Gastrocnemius medialis (tissue), 4 donors: ENCODE data around the gene PRKN. TPM values are rescaled to one million over a fixed set of nuclear protein-coding genes. Genes with fewer than 3 reads are reported as not detected.

Source experiments
- ATAC-seq, 2 donors: fragments of 150-250 bp; one replicate each; pipeline ENCODE4 v1.9.1; 2016
- DNase-seq, 2 donors: peaks; one replicate each; pipeline ENCODE4 v3.0.0-alpha.2; 2019
- H3K27ac ChIP-seq, 4 donors: fragments of 200-600 bp; sonication (generic); 1 replicate in 1 of 4; 2 replicates in 3 of 4; pipeline ENCODE4 v1.5.1; 2016 to 2018; ENCODE audit warnings: mild to moderate bottlenecking in 2 of 4, moderate library complexity in 1 of 4
- H3K27me3 ChIP-seq, 3 donors: fragments of 200-600 bp; sonication (generic) in 2 of 3; 1 replicate in 1 of 3; 2 replicates in 2 of 3; pipeline versions ENCODE4 v1.5.1 to v1.6.0; 2016 to 2019; ENCODE audit warnings: mild to moderate bottlenecking in 1 of 3, moderate library complexity in 1 of 3
- H3K36me3 ChIP-seq, 2 donors: fragments of 200-600 bp; sonication (generic) in 1 of 2; one replicate each; pipeline ENCODE4 v1.5.1; 2017 to 2018
- H3K4me1 ChIP-seq, 2 donors: fragments of 200-600 bp; sonication (generic) in 1 of 2; one replicate each; pipeline ENCODE4 v1.5.1; 2016 to 2017; ENCODE audit warnings: mild to moderate bottlenecking in 2 of 2
- H3K4me3 ChIP-seq, 4 donors: fragments of 200-600 bp; sonication (generic) in 3 of 4; 1 replicate in 1 of 4; 2 replicates in 3 of 4; pipeline ENCODE4 v1.5.1; 2016 to 2019; ENCODE audit warnings: mild to moderate bottlenecking in 2 of 4
- H3K9me3 ChIP-seq, 3 donors: fragments of 200-600 bp; sonication (generic) in 2 of 3; 1 replicate in 1 of 3; 2 replicates in 2 of 3; pipeline ENCODE4 v1.5.1; 2016 to 2019
- POLR2A ChIP-seq, 2 donors: fragments of 450-650 bp; IDR thresholded peaks; one replicate each; pipeline ENCODE4 v1.6.1; 2017; ENCODE audit warnings: antibody characterized with exemption in 2 of 2, mild to moderate bottlenecking in 2 of 2, moderate library complexity in 2 of 2
- in situ Hi-C, 4 donors: fragments of 200-750 bp; cut with MboI; loops; one replicate each; pipeline versions ENCODE4 v1.15.0 to v1.8.0; 2017; ENCODE audit warnings: low sequenced_read_pairs in 4 of 4
- intact Hi-C: fragments of 100-400 bp; cut with DNase I; formaldehyde crosslinking; loops from one replicate; pipeline ENCODE4 v1.15.1; 2023; ENCODE audit warnings: low total_unique reads
- total RNA-seq, 4 donors: library from RNA; depleted of rRNA; stranded (reverse); fragments of >200 nt; gene quantifications; one replicate each; pipeline versions ENCODE4 v1.1.0 to v1.2.3, GENCODE V29; 2016
- TF ChIP-seq, protein P1 (sequence below), 5 experiments: fragments of 450-650 bp in 3 of 5; fragments of 200-600 bp in 2 of 5; sonication (generic) in 2 of 5; IDR thresholded peaks in 4 of 5; conservative IDR thresholded peaks in 1 of 5; 1 replicate in 4 of 5; 2 replicates in 1 of 5; pipeline ENCODE4 v1.5.1; 2016 to 2019; ENCODE audit warnings: antibody characterized with exemption in 5 of 5, mild to moderate bottlenecking in 3 of 5, moderate library complexity in 3 of 5

PRKN gene
- total RNA-seq, 4 donors from 2014 or later = 8.4 to 21.6 (median 13.7) TPM

DNA sequence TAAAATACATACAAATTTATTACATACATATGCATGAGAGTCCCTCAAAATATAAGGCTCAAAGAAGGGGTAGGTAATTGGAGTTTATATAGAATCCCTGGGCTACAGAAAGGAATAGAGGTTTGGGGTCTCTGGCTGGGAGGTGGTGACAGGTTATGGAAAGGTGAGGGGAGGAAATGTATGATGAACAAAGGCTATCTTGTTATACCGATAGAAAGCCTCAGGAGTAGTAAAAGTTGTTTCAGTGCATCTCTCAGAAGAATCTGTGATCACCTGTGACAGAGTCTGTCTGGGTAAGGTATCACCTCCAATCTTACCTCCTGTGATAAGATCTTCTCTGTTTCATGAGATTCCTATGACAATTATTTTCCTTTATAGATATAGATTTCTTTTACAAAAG is 1200.8 kb downstream of the PRKN start:
- TF ChIP-seq, protein P1, sequence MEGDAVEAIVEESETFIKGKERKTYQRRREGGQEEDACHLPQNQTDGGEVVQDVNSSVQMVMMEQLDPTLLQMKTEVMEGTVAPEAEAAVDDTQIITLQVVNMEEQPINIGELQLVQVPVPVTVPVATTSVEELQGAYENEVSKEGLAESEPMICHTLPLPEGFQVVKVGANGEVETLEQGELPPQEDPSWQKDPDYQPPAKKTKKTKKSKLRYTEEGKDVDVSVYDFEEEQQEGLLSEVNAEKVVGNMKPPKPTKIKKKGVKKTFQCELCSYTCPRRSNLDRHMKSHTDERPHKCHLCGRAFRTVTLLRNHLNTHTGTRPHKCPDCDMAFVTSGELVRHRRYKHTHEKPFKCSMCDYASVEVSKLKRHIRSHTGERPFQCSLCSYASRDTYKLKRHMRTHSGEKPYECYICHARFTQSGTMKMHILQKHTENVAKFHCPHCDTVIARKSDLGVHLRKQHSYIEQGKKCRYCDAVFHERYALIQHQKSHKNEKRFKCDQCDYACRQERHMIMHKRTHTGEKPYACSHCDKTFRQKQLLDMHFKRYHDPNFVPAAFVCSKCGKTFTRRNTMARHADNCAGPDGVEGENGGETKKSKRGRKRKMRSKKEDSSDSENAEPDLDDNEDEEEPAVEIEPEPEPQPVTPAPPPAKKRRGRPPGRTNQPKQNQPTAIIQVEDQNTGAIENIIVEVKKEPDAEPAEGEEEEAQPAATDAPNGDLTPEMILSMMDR (IDR thresholded peaks at IDR 0.05 in 4 of 5, conservative IDR thresholded peaks at IDR 0.05 in 1 of 5) = no peak
- no peak for TF ChIP-seq POLR2A (IDR thresholded peaks at IDR 0.05)
- ATAC-seq (no peak), DNase-seq (no peak)
- Histone ChIP-seq H3K27me3 (no peaks in the 10 kb centered on the region), H3K27ac (no peak overlapping the region), H3K4me1 (no peaks in the 10 kb centered on the region), H3K9me3 (no peaks in the 10 kb centered on the region), H3K4me3 (no peak overlapping the region), H3K36me3 (no peaks in the 10 kb centered on the region)
- in situ Hi-C loops = no loop called here
- intact Hi-C loops = no loop called here

DNA sequence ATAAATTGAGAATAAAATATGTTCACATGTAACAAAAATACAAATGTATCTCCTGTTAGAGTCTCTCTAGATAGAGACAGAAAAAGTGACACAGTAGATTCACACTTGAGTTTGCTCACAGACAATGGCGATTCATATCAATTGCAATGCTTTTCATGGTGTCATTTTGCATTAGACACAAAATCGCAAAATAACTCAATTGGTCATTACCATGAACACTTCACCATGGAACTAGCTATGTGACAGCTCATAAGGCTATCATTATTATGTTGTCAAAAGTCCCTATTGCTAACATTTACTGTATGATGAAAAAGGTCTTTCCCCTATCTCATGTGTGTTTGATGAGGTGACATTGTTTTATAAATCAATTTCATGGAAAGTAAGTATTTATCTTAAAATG is 1204.2 kb downstream of the PRKN start:
- ATAC-seq = no peak

DNA sequence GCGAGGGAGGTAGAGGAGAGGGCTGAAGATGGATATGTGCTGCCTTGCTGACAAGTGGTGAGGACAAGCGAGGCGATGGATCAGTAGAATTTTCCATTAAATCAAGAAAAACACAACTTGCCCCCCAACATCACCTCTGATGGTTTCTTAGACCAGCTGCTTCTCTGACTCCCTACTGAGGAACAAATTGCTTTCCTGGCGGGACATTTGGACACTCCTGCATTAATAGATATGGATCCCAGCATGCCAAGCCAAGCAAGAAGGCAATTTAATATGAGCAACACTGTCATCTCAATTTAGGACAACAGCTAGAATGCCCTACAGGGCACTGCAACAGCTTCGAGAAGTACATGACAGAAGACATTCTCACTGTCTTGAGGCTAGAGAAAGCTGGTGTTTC is 1205.3 kb downstream of the PRKN start:
- in situ Hi-C loops (no loop called here), intact Hi-C loops (no loop called here)
- ATAC-seq (no peak), DNase-seq (no peak)
- no peaks in the 10 kb centered on the region for H3K27me3 ChIP-seq
- no peaks in the 10 kb centered on the region for H3K4me1 ChIP-seq
- no peak overlapping the region for H3K4me3 ChIP-seq
- H3K9me3 ChIP-seq = no peaks in the 10 kb centered on the region
- H3K27ac ChIP-seq = no peak overlapping the region
- TF ChIP-seq POLR2A (IDR thresholded peaks at IDR 0.05) = no peak
- TF ChIP-seq, protein P1 (IDR thresholded peaks at IDR 0.05 in 4 of 5, conservative IDR thresholded peaks at IDR 0.05 in 1 of 5) = no peak
- no peaks in the 10 kb centered on the region for H3K36me3 ChIP-seq

More for the DNA sequence above, 1204.2 kb downstream of the PRKN start:
- Histone ChIP-seq H3K4me1 (no peaks in the 10 kb centered on the region), H3K9me3 (no peaks in the 10 kb centered on the region), H3K4me3 (no peak overlapping the region), H3K27me3 (no peaks in the 10 kb centered on the region), H3K27ac (no peak overlapping the region), H3K36me3 (no peaks in the 10 kb centered on the region)
- DNase-seq = no peak
- TF ChIP-seq, protein P1 (IDR thresholded peaks at IDR 0.05 in 4 of 5, conservative IDR thresholded peaks at IDR 0.05 in 1 of 5) = no peak
- TF ChIP-seq POLR2A (IDR thresholded peaks at IDR 0.05) = no peak
- intact Hi-C loops = no loop called here
- in situ Hi-C loops = no loop called here

DNA sequence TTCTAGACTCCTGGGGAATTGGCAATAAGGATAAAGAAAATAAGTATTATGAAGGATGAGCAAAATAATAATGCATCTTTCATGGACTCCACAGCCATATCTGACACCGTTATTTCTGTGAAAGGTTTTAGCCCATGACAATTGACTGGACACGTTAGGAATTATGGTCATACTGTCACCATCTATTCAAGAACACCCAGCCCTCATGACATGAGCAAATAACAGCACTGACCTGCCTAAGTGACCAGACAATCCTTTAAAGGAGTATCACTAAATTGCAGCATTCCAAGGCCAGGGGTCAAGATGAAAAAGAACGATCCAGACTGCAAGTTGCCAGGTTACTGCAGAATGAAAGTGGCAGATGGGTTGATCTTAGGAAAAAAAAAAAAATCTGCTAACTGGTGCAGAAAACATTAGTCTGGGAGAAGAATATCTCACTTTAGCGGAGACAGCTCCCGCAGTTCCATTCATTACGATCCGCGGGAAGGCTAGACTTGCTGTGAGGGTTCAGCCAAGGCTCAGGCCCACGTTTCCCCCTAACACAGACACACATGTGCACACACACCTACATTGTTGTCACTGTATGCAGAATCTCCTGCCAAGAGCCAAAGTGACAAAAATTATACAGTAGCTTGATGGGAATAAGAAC is 1216.0 kb downstream of the PRKN start:
- Histone ChIP-seq H3K27ac (no peak overlapping the region), H3K4me3 (no peak overlapping the region), H3K36me3 (no peaks in the 10 kb centered on the region), H3K9me3 (no peaks in the 10 kb centered on the region), H3K27me3 (no peaks in the 10 kb centered on the region), H3K4me1 (no peaks in the 10 kb centered on the region)
- ATAC-seq (no peak), DNase-seq (no peak)
- intact Hi-C loops (no loop called here), in situ Hi-C loops (no loop called here)
- no peak for TF ChIP-seq POLR2A (IDR thresholded peaks at IDR 0.05)
- TF ChIP-seq, protein P1 (IDR thresholded peaks at IDR 0.05 in 4 of 5, conservative IDR thresholded peaks at IDR 0.05 in 1 of 5) = no peak

DNA sequence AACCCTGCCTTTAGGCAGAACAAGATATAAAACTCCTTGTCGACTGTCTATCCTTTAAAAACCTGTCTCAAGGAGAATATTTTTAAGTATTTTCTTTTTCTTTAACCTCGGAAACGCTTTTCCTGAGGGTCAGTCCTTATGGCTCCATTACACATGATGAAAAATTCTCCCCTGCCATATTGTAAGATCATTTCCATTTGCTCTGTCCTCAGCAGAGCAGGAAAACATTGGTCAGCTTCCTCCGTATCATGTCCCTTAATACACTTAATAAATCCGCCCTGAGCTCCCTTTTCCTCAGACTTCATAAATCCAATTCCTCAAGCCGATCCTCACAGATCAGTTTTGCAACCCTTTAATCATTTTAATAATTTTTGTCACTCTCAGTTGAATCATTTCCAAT is 1219.2 kb downstream of the PRKN start:
- Histone ChIP-seq H3K36me3 (no peaks in the 10 kb centered on the region), H3K4me3 (no peak overlapping the region), H3K9me3 (no peaks in the 10 kb centered on the region), H3K27ac (no peak overlapping the region), H3K27me3 (no peaks in the 10 kb centered on the region), H3K4me1 (no peaks in the 10 kb centered on the region)
- in situ Hi-C loops (no loop called here), intact Hi-C loops (no loop called here)
- ATAC-seq (no peak), DNase-seq (no peak)
- no peak for TF ChIP-seq POLR2A (IDR thresholded peaks at IDR 0.05)
